Type B pancreatic cell (in vitro differentiated cells): ENCODE measurements around the gene SDCBP2. TPM values are rescaled to one million over a fixed set of nuclear protein-coding genes. Genes with fewer than 3 reads are reported as not detected.
"Not testable (repeated sequence)": the region's sequence is repeated elsewhere in the genome, so short reads cannot be mapped to it uniquely, and the experiment has no call there.

ENCODE experiments used
- DNase-seq: peaks from one replicate; pipeline ENCODE4 v3.0.0; 2021; ENCODE audit warnings: mixed read lengths; ENCODE audit not compliant: unreplicated experiment; ENCODE audit errors: extremely low spot score
- H3K27ac Mint-ChIP-seq: 2 replicates; pipeline ENCODE4 v1.8.0; 2021; ENCODE audit warnings: mild to moderate bottlenecking, mixed read lengths
- H3K27me3 Mint-ChIP-seq: 2 replicates; pipeline ENCODE4 v1.8.0; 2021; ENCODE audit warnings: mixed read lengths
- H3K36me3 Mint-ChIP-seq: 2 replicates; pipeline ENCODE4 v1.8.0; 2021; ENCODE audit warnings: mixed read lengths
- H3K4me1 Mint-ChIP-seq: one replicate; pipeline ENCODE4 v1.8.0; 2021; ENCODE audit warnings: mixed read lengths; ENCODE audit not compliant: unreplicated experiment
- H3K4me3 Mint-ChIP-seq: 2 replicates; pipeline ENCODE4 v1.8.0; 2021; ENCODE audit warnings: mild to moderate bottlenecking, mixed read lengths
- H3K9me3 Mint-ChIP-seq: 2 replicates; pipeline ENCODE4 v1.8.0; 2021; ENCODE audit warnings: mixed read lengths
- total RNA-seq: library from RNA; stranded (reverse); gene quantifications from 2 replicates; pipeline ENCODE4 v1.2.1, GENCODE V29; 2021; ENCODE audit warnings: low replicate concordance
- TF ChIP-seq, protein P1 (sequence below): fragments of 200-600 bp; sonication (generic); conservative IDR thresholded peaks from 2 replicates; pipeline ENCODE4 v1.5.0; 2021; ENCODE audit warnings: antibody characterized with exemption, mild to moderate bottlenecking

SDCBP2 gene
- total RNA-seq, 1 donor from 2014 or later = 4.9 TPM

DNA sequence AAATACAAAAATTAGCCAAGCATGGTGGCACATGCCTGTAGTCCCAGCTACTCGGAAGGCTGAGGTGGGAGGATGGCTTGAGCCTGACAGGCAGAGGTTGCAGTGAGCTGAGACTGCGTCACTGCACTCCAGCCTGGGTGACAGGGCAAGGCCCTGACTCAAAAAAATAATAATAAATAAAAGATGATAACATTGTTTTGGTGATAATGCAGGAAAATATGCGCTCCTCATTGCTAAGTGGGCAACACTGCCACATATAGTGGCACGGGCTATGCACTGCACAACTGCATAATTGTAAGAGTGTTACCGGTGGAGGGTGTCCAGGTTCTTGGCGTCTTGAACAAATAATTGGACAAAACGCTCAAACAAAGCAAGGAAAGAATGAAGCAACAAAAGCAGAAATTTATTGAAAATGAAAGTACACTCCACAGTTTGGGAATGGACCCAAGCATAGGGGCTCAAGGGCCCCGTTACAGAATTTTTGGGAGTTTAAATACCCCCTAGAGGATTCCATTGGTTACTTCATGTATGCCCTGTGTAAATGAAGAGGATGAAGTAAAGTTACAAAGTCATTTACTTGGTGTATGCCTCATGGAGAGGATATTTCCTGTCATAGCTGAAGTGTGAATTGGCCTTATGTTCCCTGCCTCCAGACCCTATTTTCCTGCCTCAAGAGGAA lies 14.6 kb upstream of the SDCBP2 start:
- not testable (repeated sequence) for H3K9me3 Mint-ChIP-seq, H3K4me1 Mint-ChIP-seq, H3K36me3 Mint-ChIP-seq, DNase-seq, H3K27me3 Mint-ChIP-seq, H3K27ac Mint-ChIP-seq, H3K4me3 Mint-ChIP-seq
- TF ChIP-seq, protein P1, sequence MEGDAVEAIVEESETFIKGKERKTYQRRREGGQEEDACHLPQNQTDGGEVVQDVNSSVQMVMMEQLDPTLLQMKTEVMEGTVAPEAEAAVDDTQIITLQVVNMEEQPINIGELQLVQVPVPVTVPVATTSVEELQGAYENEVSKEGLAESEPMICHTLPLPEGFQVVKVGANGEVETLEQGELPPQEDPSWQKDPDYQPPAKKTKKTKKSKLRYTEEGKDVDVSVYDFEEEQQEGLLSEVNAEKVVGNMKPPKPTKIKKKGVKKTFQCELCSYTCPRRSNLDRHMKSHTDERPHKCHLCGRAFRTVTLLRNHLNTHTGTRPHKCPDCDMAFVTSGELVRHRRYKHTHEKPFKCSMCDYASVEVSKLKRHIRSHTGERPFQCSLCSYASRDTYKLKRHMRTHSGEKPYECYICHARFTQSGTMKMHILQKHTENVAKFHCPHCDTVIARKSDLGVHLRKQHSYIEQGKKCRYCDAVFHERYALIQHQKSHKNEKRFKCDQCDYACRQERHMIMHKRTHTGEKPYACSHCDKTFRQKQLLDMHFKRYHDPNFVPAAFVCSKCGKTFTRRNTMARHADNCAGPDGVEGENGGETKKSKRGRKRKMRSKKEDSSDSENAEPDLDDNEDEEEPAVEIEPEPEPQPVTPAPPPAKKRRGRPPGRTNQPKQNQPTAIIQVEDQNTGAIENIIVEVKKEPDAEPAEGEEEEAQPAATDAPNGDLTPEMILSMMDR = peak; percentile 59

DNA sequence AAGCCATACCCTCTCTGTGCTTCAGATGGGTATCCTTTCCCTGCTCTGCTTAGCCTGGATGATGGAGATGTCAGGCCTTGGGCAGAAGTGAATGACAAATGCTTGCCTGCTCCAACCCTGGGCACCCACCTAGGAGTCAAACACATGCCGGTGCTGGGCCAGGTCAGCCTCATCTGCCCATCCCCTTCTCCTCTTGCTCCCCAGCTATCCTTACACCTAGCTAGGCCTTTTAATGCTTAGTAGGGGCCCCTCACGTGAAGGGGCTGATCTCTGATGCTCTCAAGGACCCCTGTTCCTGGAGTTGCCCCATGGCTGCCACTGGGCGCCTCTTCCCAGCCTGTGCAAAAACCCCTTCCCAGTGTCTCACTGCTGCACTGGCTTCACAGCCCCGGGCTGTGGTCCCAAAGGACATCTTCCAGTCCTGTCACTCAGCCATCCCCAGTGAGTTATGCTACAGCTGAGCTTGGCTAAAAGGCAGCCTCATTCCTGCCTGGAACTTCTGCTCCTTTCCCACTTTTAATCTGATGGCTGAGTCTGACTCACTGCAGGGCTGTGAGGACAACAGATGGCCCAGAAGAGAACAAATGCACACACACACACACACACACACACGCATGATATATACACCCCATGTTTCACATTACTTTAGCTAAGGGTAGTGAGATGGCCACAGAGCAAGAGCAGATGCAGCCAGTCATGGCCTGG lies 12.8 kb upstream of the SDCBP2 start:
- Mint-ChIP-seq H3K9me3 (no peaks in the 10 kb centered on the region), H3K4me1 (no peaks in the 10 kb centered on the region), H3K36me3 (no peaks in the 10 kb centered on the region), H3K27ac (no peak overlapping the region), H3K4me3 (no peak overlapping the region), H3K27me3 (no peaks in the 10 kb centered on the region)
- DNase-seq = no peak
- TF ChIP-seq, protein P1 = no peak

DNA sequence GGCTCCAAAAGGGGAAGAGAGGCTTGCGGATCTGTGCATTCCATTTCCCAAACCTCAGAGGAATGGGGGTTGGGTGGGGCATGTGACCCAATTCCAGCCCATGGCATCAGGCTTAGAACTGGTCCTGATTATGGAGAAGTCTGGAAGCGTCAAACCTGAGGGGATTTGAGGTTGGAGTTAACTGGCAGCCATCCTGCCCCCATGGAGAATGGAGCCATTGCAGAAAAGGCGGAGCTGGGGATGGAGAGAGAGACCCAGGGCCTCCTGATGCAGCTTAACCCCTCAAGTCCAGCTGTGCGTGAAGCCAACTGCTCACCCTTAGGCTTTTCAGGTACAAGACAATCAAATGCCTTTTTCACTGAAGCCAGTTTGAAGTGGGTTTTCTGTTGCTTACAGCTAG lies 9.9 kb upstream of the SDCBP2 start:
- Mint-ChIP-seq H3K36me3 (no peaks in the 10 kb centered on the region), H3K4me1 (no peaks in the 10 kb centered on the region), H3K27ac (no peak overlapping the region), H3K27me3 (no peaks in the 10 kb centered on the region), H3K9me3 (no peaks in the 10 kb centered on the region), H3K4me3 (no peak overlapping the region)
- TF ChIP-seq, protein P1 = no peak
- DNase-seq = peak; percentile 48

DNA sequence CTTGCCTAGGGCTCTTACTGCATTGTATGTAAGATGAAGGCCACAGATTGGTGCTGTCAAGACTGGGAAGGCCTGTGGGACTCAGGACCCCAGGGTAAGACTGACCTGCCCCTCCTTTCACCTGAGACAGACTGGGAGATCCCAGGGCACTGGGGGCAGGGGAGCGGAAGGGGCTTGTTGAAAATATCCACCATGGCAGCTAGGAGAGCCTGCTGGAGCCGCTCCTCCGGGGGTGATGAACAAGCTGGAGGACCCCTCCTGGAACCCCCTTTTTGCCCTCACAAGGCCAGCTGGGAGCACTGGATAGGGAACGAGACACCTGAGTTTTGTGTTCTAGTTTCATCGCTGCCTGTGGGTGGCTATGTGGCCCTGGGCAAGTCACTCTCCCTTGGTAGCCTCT lies 9.2 kb upstream of the SDCBP2 start:
- no peak overlapping the region for H3K4me3 Mint-ChIP-seq
- no peaks in the 10 kb centered on the region for H3K9me3 Mint-ChIP-seq
- H3K36me3 Mint-ChIP-seq = no peaks in the 10 kb centered on the region
- peak; percentile 40 for DNase-seq
- H3K27me3 Mint-ChIP-seq = no peaks in the 10 kb centered on the region
- no peak overlapping the region for H3K27ac Mint-ChIP-seq
- no peaks in the 10 kb centered on the region for H3K4me1 Mint-ChIP-seq
- TF ChIP-seq, protein P1 = no peak

DNA sequence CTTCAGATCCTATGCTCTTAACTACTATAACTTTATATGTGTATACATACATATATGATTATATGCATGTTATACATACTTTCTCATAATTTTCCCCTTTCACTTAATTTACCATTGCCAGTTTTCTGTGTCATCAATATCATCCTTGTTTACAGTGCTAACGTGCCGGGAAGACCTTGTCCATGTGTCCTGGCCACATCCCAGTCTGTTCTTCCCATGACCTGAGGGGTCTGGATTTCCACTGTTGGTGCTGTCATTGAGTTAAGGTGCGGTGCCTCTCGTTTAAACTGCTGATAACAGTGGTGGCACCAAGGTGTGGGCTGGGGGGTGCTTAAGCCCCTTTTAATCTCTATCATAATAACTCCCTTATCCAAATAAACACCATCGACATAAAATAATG lies 8.5 kb upstream of the SDCBP2 start:
- no peaks in the 10 kb centered on the region for H3K27me3 Mint-ChIP-seq
- DNase-seq = no peak
- no peaks in the 10 kb centered on the region for H3K9me3 Mint-ChIP-seq
- no peak overlapping the region for H3K27ac Mint-ChIP-seq
- TF ChIP-seq, protein P1 = no peak
- H3K4me1 Mint-ChIP-seq = peaks cover 6% of the 10 kb centered on the region
- no peaks in the 10 kb centered on the region for H3K36me3 Mint-ChIP-seq
- H3K4me3 Mint-ChIP-seq = no peak overlapping the region
